ENCODE measurements around the gene LDLRAD3.

The LDLRAD3 gene

DNA sequence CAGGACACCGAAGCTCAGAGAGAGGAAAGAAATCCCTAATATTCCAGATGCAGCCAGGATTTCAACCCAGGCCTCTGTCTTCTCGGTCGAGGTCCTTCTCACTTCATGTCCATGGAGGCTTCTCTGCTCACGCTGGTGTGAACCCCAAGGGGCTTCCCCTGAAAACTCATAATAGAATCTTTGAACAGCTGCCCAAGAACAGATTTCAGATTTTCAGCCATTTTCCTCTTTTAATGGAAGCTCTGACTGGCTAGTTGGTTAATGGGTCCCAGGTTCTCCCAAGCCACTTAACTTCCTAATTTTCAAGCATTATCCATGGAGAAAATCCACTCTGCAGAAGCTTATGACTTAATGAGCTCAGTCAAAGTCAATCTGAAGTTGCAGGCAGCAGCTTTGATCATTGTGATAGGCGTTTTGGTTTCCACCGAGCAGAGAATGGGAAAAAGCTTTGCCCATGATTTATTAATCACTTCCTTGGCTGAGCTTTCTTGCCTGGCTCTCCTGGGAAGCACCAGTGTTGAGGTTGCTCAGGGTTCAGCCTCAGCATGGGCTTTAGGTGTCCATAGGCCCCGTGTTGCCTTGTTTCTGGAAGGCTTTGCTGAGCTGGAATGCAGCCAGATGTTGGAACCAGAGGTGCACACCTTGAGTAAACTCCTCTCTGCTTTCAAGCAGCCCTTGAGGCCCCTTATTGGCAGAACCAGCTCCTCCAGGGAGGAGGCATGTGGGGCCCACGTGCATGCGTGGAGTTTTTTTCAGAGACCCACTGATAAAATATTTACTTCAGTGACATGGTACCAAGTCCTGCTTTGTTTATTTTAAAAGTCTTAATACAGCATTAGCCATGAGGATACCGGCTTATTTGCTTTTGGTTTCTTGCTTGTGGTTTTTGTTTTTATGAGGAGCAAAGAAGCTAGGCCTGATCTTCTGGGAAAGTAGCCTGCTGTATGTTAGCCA is 25.5 kb downstream of the LDLRAD3 start:
- no peak for DNase-seq (ENCODE audit: low spot score)
- TF ChIP-seq, protein P1, sequence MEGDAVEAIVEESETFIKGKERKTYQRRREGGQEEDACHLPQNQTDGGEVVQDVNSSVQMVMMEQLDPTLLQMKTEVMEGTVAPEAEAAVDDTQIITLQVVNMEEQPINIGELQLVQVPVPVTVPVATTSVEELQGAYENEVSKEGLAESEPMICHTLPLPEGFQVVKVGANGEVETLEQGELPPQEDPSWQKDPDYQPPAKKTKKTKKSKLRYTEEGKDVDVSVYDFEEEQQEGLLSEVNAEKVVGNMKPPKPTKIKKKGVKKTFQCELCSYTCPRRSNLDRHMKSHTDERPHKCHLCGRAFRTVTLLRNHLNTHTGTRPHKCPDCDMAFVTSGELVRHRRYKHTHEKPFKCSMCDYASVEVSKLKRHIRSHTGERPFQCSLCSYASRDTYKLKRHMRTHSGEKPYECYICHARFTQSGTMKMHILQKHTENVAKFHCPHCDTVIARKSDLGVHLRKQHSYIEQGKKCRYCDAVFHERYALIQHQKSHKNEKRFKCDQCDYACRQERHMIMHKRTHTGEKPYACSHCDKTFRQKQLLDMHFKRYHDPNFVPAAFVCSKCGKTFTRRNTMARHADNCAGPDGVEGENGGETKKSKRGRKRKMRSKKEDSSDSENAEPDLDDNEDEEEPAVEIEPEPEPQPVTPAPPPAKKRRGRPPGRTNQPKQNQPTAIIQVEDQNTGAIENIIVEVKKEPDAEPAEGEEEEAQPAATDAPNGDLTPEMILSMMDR (IDR thresholded peaks at IDR 0.05; ENCODE audit: extremely low read depth, missing control alignments), result no peak

DNA sequence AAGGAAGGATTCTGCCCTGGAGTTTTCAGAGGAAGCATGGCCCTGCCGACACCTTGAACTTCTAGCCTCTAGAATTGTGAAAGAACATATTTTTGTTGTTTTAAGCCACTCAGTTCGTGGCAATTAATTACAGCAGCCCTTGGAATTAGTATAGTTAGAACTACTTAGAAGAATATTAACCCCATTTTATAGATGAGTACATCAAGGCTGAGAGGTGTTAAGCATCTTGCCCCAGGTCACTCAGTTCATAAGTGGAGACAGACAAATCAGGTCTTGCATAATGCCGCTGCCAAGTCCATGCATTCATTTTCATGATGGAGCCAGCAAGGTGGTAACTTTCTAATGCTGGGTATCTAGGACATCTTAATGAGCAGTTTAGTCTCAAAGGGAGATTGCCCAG is 26.6 kb downstream of the LDLRAD3 start:
- no peak for DNase-seq (ENCODE audit: low spot score)
- TF ChIP-seq, protein P1 (IDR thresholded peaks at IDR 0.05; ENCODE audit: extremely low read depth, missing control alignments), result no peak

DNA sequence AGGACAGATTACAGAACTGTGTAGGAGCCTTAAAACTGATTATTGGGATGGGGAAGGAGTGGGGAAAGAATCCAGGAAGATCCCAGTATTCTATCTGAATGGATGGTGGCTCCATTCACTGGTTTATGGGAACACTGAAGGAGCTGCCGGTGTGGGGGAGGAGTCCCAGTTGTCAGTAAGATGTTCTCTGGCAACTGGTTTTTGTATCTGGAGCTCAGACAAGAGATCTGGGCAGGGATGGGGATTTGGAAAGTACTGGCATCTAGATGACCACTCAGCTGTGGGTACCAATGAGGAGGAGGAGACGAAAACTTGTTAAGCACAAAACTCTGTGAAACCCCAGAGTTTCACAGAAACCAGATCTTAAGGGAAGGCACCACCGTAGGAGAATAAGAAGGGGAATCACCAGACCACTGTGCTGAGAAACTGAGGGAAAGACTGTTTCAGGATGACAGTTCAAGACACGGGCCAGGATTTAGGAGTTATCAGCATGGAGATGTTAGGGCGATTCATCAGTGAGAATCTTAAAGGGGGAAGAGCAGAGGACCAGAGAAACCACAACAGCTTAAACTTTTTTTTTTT is 28.1 kb downstream of the LDLRAD3 start:
- no peak for DNase-seq (ENCODE audit: low spot score)
- TF ChIP-seq, protein P1 (IDR thresholded peaks at IDR 0.05; ENCODE audit: extremely low read depth, missing control alignments), result no peak

DNA sequence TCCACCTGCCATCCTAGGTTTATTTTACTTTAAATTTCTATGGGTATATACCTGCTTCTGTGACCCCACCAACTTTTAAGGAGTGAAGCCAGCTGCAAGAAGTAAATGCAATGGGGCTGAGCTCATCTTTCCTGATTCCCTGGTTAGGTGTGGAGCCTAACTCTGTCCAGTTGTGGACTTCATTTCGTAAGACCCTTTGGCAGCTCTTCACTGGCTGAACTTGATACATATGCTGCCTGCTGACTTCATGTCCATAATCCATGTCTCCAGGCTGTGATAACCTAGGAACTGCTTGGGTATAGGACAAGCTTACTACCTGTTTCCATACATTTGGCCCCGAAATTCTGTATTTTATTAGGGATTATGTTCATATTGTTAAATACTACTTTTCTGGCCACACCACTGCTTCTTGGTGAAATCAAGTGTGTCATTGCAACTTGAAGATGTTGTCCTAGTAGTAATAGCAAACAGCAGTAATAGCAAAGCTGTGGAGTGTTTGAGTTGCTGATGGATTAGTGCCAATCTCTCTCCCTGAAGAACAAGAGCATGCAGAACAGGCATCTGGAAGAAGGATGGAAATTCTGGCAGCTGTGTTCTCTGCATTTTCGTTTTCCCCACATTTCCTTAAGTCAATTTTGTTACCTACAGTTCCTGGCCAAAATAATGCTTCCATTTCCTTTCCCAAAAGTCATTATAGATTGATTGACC is 31.2 kb downstream of the LDLRAD3 start:
- TF ChIP-seq, protein P1 (IDR thresholded peaks at IDR 0.05; ENCODE audit: extremely low read depth, missing control alignments), result no peak
- no peak for DNase-seq (ENCODE audit: low spot score)

DNA sequence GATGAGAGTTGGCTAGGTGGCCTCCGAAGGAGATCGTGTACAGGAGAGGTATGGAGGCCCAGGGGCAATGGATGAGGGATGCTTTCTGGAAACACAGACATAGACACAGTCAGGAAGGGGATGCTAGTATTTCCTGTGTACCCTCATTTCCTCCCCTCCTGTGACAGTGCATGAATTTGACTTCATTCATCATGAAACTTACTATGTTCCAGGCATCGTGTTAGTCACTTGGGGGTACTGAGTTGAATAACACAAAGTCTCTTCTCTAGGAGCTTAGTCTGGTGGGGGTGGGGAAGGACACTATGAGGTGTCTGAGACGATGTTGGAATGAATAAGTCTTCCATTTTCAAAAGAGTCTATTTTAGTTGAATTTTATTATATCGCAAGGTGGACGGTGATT is 32.6 kb downstream of the LDLRAD3 start:
- no peak for DNase-seq (ENCODE audit: low spot score)
- TF ChIP-seq, protein P1 (IDR thresholded peaks at IDR 0.05; ENCODE audit: extremely low read depth, missing control alignments), result no peak

DNA sequence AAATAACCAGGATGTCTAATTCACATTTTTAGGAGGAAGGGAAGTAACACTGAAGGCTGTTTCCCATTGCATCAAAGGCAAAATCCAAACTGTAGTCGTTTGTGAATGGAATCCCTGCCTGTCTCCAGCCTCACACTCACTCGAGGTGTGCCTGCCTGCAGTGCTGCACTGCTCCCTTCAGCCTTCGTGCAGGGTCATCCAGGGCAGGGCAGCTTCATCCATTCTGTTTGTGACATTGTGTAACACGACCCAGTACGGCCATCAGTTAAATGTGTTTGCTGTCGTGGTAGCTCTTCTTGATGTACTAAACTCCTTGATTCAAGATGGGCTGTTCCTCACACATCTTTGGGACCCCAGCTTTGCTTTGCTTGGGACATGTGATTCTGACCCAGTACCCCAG is 34.3 kb downstream of the LDLRAD3 start:
- no peak for DNase-seq (ENCODE audit: low spot score)
- TF ChIP-seq, protein P1 (IDR thresholded peaks at IDR 0.05; ENCODE audit: extremely low read depth, missing control alignments), result no peak

DNA sequence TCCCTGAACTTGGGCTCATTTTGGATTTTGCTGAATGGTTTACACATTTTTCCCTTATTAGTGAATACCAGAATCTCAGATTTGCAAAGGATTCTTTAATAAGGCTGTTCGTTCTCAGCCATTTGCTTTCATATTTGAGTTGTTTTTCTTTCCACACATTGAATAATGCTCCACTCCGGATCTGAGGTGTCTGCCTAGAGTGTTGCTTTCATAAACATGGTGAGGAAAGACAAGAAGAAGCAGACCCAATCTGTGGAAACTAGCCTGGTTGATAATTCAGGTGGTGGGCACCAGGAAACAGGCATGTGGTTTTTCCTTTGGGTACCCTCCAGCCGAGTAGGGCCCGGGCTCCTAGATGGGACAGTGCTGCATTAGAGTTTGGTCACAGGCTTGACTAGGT is 35.0 kb downstream of the LDLRAD3 start:
- DNase-seq (ENCODE audit: low spot score), result no peak

More for the DNA sequence above, 35.0 kb downstream of the LDLRAD3 start:
- TF ChIP-seq, protein P1 (IDR thresholded peaks at IDR 0.05; ENCODE audit: extremely low read depth, missing control alignments), result no peak

Measured in GM20000 (cell line).